T-helper 1 cell treated with Interleukin-12 subunit alpha and Interleukin-12 subunit beta and Interleukin-4 antibody, amounts not matched to agents 30 ng/mL and 1 ng/mL, for 36 hours (primary cell): ENCODE results near the gene CEBPA. TPM values are rescaled to one million over a fixed set of nuclear protein-coding genes. Genes with fewer than 3 reads are reported as not detected.

Experiments used
- intact Hi-C: fragments of 100-400 bp; cut with micrococcal nuclease; formaldehyde crosslinking; loops from one replicate; pipeline ENCODE4 v1.15.1; 2024
- total RNA-seq: library from RNA; stranded (reverse); gene quantifications from 2 replicates; pipeline ENCODE4 v1.2.3, GENCODE V29; 2022

Gene CEBPA
- total RNA-seq, 1 donor from 2014 or later: 0.51 TPM

GRCh38 chr19:33289261-33289660, 13.1 kb downstream of the CEBPA start:
- intact Hi-C loops: loop anchor here (5.0 kb wide), 1 partner anchor 112 kb away; no protein-coding TSS in a partner anchor

GRCh38 chr19:33288666-33289065, 13.7 kb downstream of the CEBPA start:
- intact Hi-C loops: loop anchor here (5.0 kb wide), 1 partner anchor 111 kb away; no protein-coding TSS in a partner anchor

- intact Hi-C loops: loop anchor here (2.0 to 5.0 kb wide), 2 partner anchors 15 to 111 kb away; partner anchors contain the start of gene CEBPA
Measured at GRCh38 chr19:33287927-33288326, 14.4 kb downstream of the CEBPA start.

- intact Hi-C loops: loop anchor here (2.0 to 5.0 kb wide), 2 partner anchors 15 to 110 kb away; partner anchors contain the start of gene CEBPA
Measured at GRCh38 chr19:33287438-33287837, 14.9 kb downstream of the CEBPA start.

- intact Hi-C loops: loop anchor here (2.0 to 5.0 kb wide), 2 partner anchors 16 to 110 kb away; partner anchors contain the start of gene CEBPA
Measured at GRCh38 chr19:33286899-33287298, 15.4 kb downstream of the CEBPA start.

- intact Hi-C loops: loop anchor here (5.0 kb wide), 1 partner anchor 108 kb away; no protein-coding TSS in a partner anchor
Measured at GRCh38 chr19:33285441-33285927, 16.9 kb downstream of the CEBPA start.

- intact Hi-C loops: loop anchor here (5.0 kb wide), 1 partner anchor 107 kb away; no protein-coding TSS in a partner anchor
Measured at GRCh38 chr19:33284756-33285155, 17.6 kb downstream of the CEBPA start.

GRCh38 chr19:33284146-33284643, 18.1 kb downstream of the CEBPA start:
- intact Hi-C loops: no loop called here

GRCh38 chr19:33283589-33283988, 18.7 kb downstream of the CEBPA start:
- intact Hi-C loops: no loop called here

- intact Hi-C loops: no loop called here
Measured at GRCh38 chr19:33282036-33282671, 20.2 kb downstream of the CEBPA start.

GRCh38 chr19:33281296-33281926, 20.9 kb downstream of the CEBPA start:
- intact Hi-C loops: loop anchor here (2.0 kb wide), 1 partner anchor 91 kb away; the partner anchor contains the start of gene CEBPG

GRCh38 chr19:33280351-33280921, 21.9 kb downstream of the CEBPA start:
- intact Hi-C loops: loop anchor here (2.0 kb wide), 1 partner anchor 92 kb away; the partner anchor contains the start of gene CEBPG

GRCh38 chr19:33279430-33280350, 22.6 kb downstream of the CEBPA start:
- intact Hi-C loops: loop anchor here (2.0 kb wide), 1 partner anchor 93 kb away; the partner anchor contains the start of gene CEBPG

GRCh38 chr19:33278403-33279269, 23.7 kb downstream of the CEBPA start:
- intact Hi-C loops: no loop called here

GRCh38 chr19:33278023-33278402, 24.3 kb downstream of the CEBPA start:
- intact Hi-C loops: no loop called here

- intact Hi-C loops: no loop called here
Measured at GRCh38 chr19:33277434-33277833, 24.9 kb downstream of the CEBPA start.

- intact Hi-C loops: no loop called here
Measured at GRCh38 chr19:33275933-33276619, 26.3 kb downstream of the CEBPA start.

GRCh38 chr19:33275559-33275932, 26.8 kb downstream of the CEBPA start:
- intact Hi-C loops: no loop called here
